ENCODE measurements around the gene SLC27A3. TPM values are rescaled to one million over a fixed set of nuclear protein-coding genes. Genes with fewer than 3 reads are reported as not detected.

SLC27A3 gene
- total RNA-seq, 1 donor from 2014 or later = 315 TPM

DNA sequence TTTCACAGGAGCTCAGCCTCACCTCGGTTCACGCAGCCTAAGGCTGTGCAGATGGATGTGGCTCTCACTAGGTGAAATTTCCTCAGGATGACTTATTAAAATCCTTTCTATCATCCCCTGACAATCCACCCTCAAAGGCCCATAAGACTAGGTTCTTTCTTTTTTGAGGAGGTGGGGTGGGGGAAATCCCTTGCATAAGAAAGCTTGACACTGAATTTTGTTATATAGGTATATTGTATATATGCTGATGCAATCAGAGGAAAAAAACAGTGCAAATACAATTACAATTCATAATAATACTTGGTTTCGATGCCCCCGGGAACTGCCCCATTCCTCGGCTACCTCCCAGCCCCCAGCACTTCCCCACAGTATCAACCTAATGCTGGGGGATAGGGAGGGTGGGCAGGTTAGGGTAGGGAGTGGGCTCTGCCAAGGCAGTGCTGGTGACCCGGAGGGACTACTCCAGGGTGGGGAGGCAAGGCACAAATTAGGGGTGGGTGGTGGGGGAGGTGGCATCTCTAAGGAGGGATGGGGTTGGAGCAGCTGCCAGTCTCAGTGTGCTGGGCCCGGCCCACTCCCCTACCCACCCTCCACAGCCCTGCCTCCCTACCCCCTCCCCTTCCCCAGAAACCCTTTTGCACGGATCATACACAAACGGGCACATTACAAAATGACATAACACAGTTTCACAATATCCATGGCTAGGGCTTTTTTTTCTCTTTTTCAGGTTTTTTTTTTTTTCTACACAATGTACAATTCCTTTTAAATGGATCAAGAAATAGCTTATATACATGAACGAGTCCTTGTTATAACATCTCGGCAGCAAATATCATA lies 30.9 kb downstream of the SLC27A3 start:
- TF ChIP-seq, protein P1, sequence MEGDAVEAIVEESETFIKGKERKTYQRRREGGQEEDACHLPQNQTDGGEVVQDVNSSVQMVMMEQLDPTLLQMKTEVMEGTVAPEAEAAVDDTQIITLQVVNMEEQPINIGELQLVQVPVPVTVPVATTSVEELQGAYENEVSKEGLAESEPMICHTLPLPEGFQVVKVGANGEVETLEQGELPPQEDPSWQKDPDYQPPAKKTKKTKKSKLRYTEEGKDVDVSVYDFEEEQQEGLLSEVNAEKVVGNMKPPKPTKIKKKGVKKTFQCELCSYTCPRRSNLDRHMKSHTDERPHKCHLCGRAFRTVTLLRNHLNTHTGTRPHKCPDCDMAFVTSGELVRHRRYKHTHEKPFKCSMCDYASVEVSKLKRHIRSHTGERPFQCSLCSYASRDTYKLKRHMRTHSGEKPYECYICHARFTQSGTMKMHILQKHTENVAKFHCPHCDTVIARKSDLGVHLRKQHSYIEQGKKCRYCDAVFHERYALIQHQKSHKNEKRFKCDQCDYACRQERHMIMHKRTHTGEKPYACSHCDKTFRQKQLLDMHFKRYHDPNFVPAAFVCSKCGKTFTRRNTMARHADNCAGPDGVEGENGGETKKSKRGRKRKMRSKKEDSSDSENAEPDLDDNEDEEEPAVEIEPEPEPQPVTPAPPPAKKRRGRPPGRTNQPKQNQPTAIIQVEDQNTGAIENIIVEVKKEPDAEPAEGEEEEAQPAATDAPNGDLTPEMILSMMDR (IDR thresholded peaks at IDR 0.05) = no peak
- H3K4me3 ChIP-seq = no peak overlapping the region

DNA sequence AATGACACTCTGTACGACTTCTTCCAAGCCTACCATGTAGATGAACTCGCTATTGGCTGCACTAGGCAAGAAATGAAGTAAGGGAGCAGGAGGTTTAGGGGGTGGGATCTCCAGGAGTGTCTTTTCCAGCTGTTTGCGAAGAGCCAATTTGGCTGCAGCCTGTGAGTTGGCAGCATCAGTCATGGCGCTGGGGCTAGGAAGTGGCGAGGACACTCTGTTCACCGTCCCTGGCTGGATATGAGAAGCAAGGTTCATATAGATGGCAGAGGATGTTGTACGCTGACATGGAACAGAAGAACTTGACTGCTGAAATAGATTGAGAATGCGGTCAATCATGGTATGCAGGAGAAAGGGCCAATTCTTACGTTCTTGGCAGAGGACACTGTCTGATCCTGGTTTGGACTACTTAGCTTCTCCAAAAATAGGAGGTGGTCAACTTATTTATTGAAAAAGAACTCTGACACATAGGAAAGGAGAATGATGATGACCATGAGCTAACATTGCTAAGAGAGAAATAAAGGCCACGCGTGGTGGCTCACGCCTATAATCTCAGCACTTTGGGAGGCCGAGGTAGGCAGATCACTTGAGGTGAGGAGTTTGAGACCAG lies 41.2 kb downstream of the SLC27A3 start:
- no peaks in the 10 kb centered on the region for H3K27me3 ChIP-seq
- DNase-seq (ENCODE audit: low spot score in 2 of 2) = no peak
- intact Hi-C loops (cut with DNase I) = no loop called here
- TF ChIP-seq, protein P1 (IDR thresholded peaks at IDR 0.05) = no peak
- H3K36me3 ChIP-seq = peaks cover 58 to 75% of the 10 kb centered on the region in 2 donors
- peak overlapping the region; percentile 11 to 16 for H3K27ac ChIP-seq
- no peaks in the 10 kb centered on the region for H3K9me3 ChIP-seq
- no peak overlapping the region for H3K4me3 ChIP-seq
- H3K4me1 ChIP-seq = no peaks in the 10 kb centered on the region

More for the DNA sequence above, 30.9 kb downstream of the SLC27A3 start:
- Histone ChIP-seq H3K27ac (peak overlapping the region; percentile 47 to 51), H3K4me1 (no peaks in the 10 kb centered on the region), H3K36me3 (peaks cover 40 to 41% of the 10 kb centered on the region in 2 donors), H3K27me3 (no peaks in the 10 kb centered on the region), H3K9me3 (no peaks in the 10 kb centered on the region)
- intact Hi-C loops (cut with DNase I) = no loop called here
- no peak for DNase-seq (ENCODE audit: low spot score in 2 of 2)

DNA sequence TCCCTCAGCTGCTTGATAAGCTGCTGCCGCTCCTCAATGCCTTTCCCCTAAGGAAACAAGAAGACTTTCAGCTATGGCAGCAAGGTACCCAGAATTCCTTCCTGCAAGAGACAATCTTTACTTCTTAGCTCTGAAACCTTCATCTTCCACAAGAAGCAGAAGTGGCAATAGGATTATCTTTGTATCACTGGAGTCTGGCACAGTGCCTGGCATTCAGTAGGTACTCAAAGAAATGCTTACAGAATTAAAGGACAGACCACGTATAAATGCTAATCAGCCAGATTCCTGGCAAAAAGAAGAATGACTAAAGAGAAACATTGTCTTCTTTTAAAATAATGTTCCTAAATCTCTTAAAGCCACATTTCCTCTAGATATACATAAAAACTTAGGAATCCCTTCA lies 43.7 kb downstream of the SLC27A3 start:
- TF ChIP-seq, protein P1 (IDR thresholded peaks at IDR 0.05) = no peak
- Histone ChIP-seq H3K36me3 (peaks cover 33 to 50% of the 10 kb centered on the region in 2 donors), H3K4me1 (no peaks in the 10 kb centered on the region), H3K27me3 (no peaks in the 10 kb centered on the region), H3K9me3 (no peaks in the 10 kb centered on the region), H3K4me3 (no peak overlapping the region), H3K27ac (no peak overlapping the region)
- intact Hi-C loops (cut with DNase I) = no loop called here
- DNase-seq (ENCODE audit: low spot score in 2 of 2) = no peak

DNA sequence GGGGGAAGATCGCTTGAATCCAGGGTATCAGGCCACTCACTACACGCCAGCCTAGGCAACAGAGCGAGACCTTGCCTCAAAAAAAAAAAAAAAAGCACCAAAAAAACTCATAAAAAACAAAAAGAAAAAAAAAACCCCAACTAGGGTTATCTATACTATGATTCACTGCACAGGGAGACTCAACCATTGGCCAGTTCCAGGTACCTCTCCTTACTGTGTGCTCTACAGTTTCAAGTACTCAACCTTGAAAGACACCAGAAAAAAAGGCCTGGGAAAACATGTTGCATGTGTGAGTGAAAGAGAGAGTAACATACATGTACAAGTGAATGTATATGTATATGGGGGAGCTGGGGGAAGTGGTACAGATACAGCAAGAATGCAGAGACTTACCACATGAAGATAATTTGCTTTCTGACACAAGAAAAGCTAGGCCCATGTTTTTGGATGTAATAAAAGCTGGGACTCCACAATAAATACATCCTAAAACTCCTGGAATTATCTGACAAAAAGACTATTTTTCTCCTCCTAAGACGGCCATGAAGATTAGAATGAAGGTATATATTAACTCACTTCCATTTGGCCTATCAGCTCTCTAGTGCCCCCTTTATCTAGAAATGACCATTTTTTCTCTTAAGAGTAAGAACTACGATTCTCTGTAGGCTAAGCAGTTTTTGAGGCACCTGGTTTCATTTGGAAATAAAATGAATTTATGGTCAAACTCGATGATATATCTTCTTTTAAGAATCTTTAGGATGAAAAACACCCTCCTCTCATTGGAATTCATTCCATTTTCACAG lies 52.2 kb downstream of the SLC27A3 start:
- Histone ChIP-seq H3K36me3 (peaks cover 7 to 25% of the 10 kb centered on the region in 2 donors), H3K27me3 (no peaks in the 10 kb centered on the region), H3K4me3 (no peak overlapping the region), H3K27ac (no peak overlapping the region), H3K4me1 (no peaks in the 10 kb centered on the region), H3K9me3 (no peaks in the 10 kb centered on the region)
- intact Hi-C loops (cut with DNase I) = no loop called here
- TF ChIP-seq, protein P1 (IDR thresholded peaks at IDR 0.05) = no peak
- DNase-seq (ENCODE audit: low spot score in 2 of 2) = no peak

Other genes with a start within 250 kb of the SLC27A3 start
- gene S100A6, start 239.4 kb upstream of the SLC27A3 start, total RNA-seq = 336 TPM
- not detected for gene S100A5, start 234.5 kb upstream of the SLC27A3 start, total RNA-seq
- 690 TPM for gene S100A4, start 229.6 kb upstream of the SLC27A3 start, total RNA-seq
- not detected for gene S100A3, start 226.1 kb upstream of the SLC27A3 start, total RNA-seq
- not detected for gene S100A2, start 209.6 kb upstream of the SLC27A3 start, total RNA-seq
- 364 TPM for gene S100A16, start 162.3 kb upstream of the SLC27A3 start, total RNA-seq
- gene S100A14, start 159.1 kb upstream of the SLC27A3 start, total RNA-seq = 1.5 TPM
- 89.7 TPM for gene S100A13, start 147.9 kb upstream of the SLC27A3 start, total RNA-seq
- gene S100A1, start 147.0 kb upstream of the SLC27A3 start, total RNA-seq = not detected
- gene CHTOP, start 141.3 kb upstream of the SLC27A3 start, total RNA-seq = 58.9 TPM
- 61.0 TPM for gene SNAPIN, start 116.7 kb upstream of the SLC27A3 start, total RNA-seq
- 37.5 TPM for gene ILF2, start 104.4 kb upstream of the SLC27A3 start, total RNA-seq
- gene NPR1, start 96.7 kb upstream of the SLC27A3 start, total RNA-seq = 187 TPM
- 55.9 TPM for gene INTS3, start 47.4 kb upstream of the SLC27A3 start, total RNA-seq
- gene GATAD2B, start 147.6 kb downstream of the SLC27A3 start, total RNA-seq = 9.5 TPM
- 80.0 TPM for gene DENND4B, start 171.3 kb downstream of the SLC27A3 start, total RNA-seq
- gene CRTC2, start 183.2 kb downstream of the SLC27A3 start, total RNA-seq = 10.1 TPM
- 86.3 TPM for gene SLC39A1, start 188.1 kb downstream of the SLC27A3 start, total RNA-seq
- 6.3 TPM for gene CREB3L4, start 192.5 kb downstream of the SLC27A3 start, total RNA-seq
- gene JTB, start 202.3 kb downstream of the SLC27A3 start, total RNA-seq = 166 TPM
- 10.0 TPM for gene RAB13, start 210.9 kb downstream of the SLC27A3 start, total RNA-seq
- gene RPS27, start 215.4 kb downstream of the SLC27A3 start, total RNA-seq = 707 TPM

Measured in ascending aorta (tissue), 2 donors.